NCI-H1694 (cell line): ENCODE data around the gene PARP3.
A peak's percentile ranks its signal among the peaks of the same experiment; 100 is the strongest.
"Not testable (repeated sequence)": the region's sequence is repeated elsewhere in the genome, so short reads cannot be mapped to it uniquely, and the experiment has no call there.

ENCODE experiments used
- DNase-seq: peaks from one replicate; lab custom pipeline; 2025; lab: John Stamatoyannopoulos, UW

PARP3 gene

GRCh38 chr3:51985063-51985462, 42.9 kb downstream of the PARP3 start:
- DNase-seq: no peak

- DNase-seq: no peak
Measured at GRCh38 chr3:51986010-51986947, 44.1 kb downstream of the PARP3 start.

- DNase-seq: no peak
Measured at GRCh38 chr3:51987568-51987967, 45.4 kb downstream of the PARP3 start.

GRCh38 chr3:51988286-51989146, 46.4 kb downstream of the PARP3 start:
- DNase-seq: no peak

GRCh38 chr3:51990501-51990971, 48.4 kb downstream of the PARP3 start:
- not testable (repeated sequence) for DNase-seq

- DNase-seq: no peak
Measured at GRCh38 chr3:51992017-51992682, 50.0 kb downstream of the PARP3 start.

- not testable (repeated sequence) for DNase-seq
Measured at GRCh38 chr3:51993657-51994056, 51.5 kb downstream of the PARP3 start.

- no peak for DNase-seq
Measured at GRCh38 chr3:51994530-51994929, 52.4 kb downstream of the PARP3 start.

GRCh38 chr3:51995346-51996163, 53.4 kb downstream of the PARP3 start, which contains the start of gene RPL29:
TSS of gene RPL29 (minus strand) at chr3:51995895. CDS start at chr3:51995461, 434 bp downstream.
- peak; percentile 67 for DNase-seq

- DNase-seq: no peak
Measured at GRCh38 chr3:51997172-51997571, 55.0 kb downstream of the PARP3 start.

- no peak for DNase-seq
Measured at GRCh38 chr3:51997935-51998596, 55.9 kb downstream of the PARP3 start.
